K562 (cell line): Measurements from ENCODE around the gene ADGRG1. TPM values are rescaled to one million over a fixed set of nuclear protein-coding genes. Genes with fewer than 3 reads are reported as not detected.

Experiments
- ATAC-seq: fragments of 200-7000 bp; cut with Tn5 transposase; 3 replicates; pipeline ENCODE4 v1.9.1; 2020; ENCODE audit warnings: moderate library complexity
- BruUV-seq: library from RNA; stranded (reverse); fragments of 400-500 nt; replicated peaks from 2 replicates; lab custom pipeline; 2021; lab: Mats Ljungman, UMichigan
- CTCF ChIA-PET: fragments of 300-600 bp; formaldehyde crosslinking; extraction: SDS; loops from one replicate; lab custom pipeline; 2021; ENCODE audit warnings: low intra/inter-chr PET ratio; lab: Yijun Ruan, JAX
- POLR2A ChIA-PET: fragments of 300-600, 350-650 bp; sonication (Branson Sonifier 250); formaldehyde crosslinking; extraction: SDS; loops from one replicate; lab custom pipeline; 2021; ENCODE audit warnings: antibody characterized with exemption, inconsistent platforms; lab: Yijun Ruan, JAX
- DNase-seq, 4 experiments: peaks; one replicate each; pipeline versions ENCODE4 v3.0.0 to v3.0.0-alpha.2; 2011 to 2018; ENCODE audit warnings: low spot score in 3 of 4, mixed read lengths in 3 of 4; ENCODE audit errors: extremely low read depth in 1 of 4
- FAIRE-seq: peaks from 2 replicates; lab custom pipeline; 2011; peaks lifted over from hg19 to GRCh38; lab: Jason Lieb, UNC
- H2AFZ ChIP-seq: 2 replicates; pipeline ENCODE4 v1.6.0; 2011; ENCODE audit warnings: low read depth, low read length, control low read depth, inconsistent platforms
- H3K27ac ChIP-seq: fragments of 200-600 bp; 3 replicates; pipeline ENCODE4 v1.8.0; 2011; ENCODE audit warnings: low read depth, mild to moderate bottlenecking, control low read depth, inconsistent platforms, low read length, moderate library complexity, mixed read lengths; ENCODE audit errors: extremely low read depth
- H3K27me3 ChIP-seq, 2 experiments: fragments of 300-600 bp in 1 of 2; 2 replicates in 1 of 2; 3 replicates in 1 of 2; pipeline versions ENCODE4 v1.6.0 to v1.8.0; 2011; ENCODE audit warnings: inconsistent platforms in 2 of 2, low read length in 2 of 2, mild to moderate bottlenecking in 1 of 2, mixed read lengths in 1 of 2, moderate library complexity in 1 of 2; ENCODE audit not compliant: control insufficient read depth in 2 of 2, insufficient read depth in 2 of 2
- H3K36me3 ChIP-seq: fragments of 300-600 bp; 3 replicates; pipeline ENCODE4 v1.8.0; 2011; ENCODE audit warnings: mild to moderate bottlenecking, low read length, inconsistent platforms; ENCODE audit not compliant: control insufficient read depth, insufficient read depth
- H3K4me1 ChIP-seq, 2 experiments: fragments of 200-600 bp in 1 of 2; replicated peaks in 1 of 2; 2 replicates in 1 of 2; 3 replicates in 1 of 2; pipeline versions ENCODE4 v1.5.1 to v1.8.0; 2011; ENCODE audit warnings: inconsistent platforms in 2 of 2, low read length in 2 of 2, mild to moderate bottlenecking in 1 of 2, mixed read lengths in 1 of 2, moderate library complexity in 1 of 2; ENCODE audit not compliant: control insufficient read depth in 2 of 2, insufficient read depth in 2 of 2
- H3K4me2 ChIP-seq: 2 replicates; pipeline ENCODE4 v1.6.1; 2011; ENCODE audit warnings: low read length, control low read depth, inconsistent platforms, mixed read lengths; ENCODE audit not compliant: insufficient read depth
- H3K4me3 ChIP-seq: fragments of 200-600 bp; sonication (generic), shearing (Covaris generic); 2 replicates; pipeline ENCODE4 v1.5.1; 2016; ENCODE audit warnings: control low read depth, inconsistent platforms
- H3K79me2 ChIP-seq: fragments of 200-600 bp; 3 replicates; pipeline ENCODE4 v1.8.0; 2011; ENCODE audit warnings: low read length, inconsistent platforms; ENCODE audit not compliant: control insufficient read depth, insufficient read depth
- H3K9ac ChIP-seq, 2 experiments: 2 replicates each; pipeline versions ENCODE4 v1.6.0 to v1.6.1; 2011; ENCODE audit warnings: low read depth in 2 of 2, low read length in 2 of 2, control low read depth in 1 of 2, inconsistent platforms in 1 of 2, mild to moderate bottlenecking in 1 of 2, mixed read lengths in 1 of 2; ENCODE audit not compliant: insufficient read depth in 1 of 2
- H3K9me1 ChIP-seq: one replicate; pipeline ENCODE4 v1.6.0; 2011; ENCODE audit warnings: inconsistent platforms, mild to moderate bottlenecking, low read length, moderate library complexity; ENCODE audit not compliant: control insufficient read depth, insufficient read depth
- H3K9me3 ChIP-seq: replicated peaks from 2 replicates; pipeline ENCODE4 v1.5.1; 2011; ENCODE audit warnings: low read depth, low read length, inconsistent platforms; ENCODE audit not compliant: control insufficient read depth, insufficient read depth
- H4K20me1 ChIP-seq: replicated peaks from 2 replicates; pipeline ENCODE4 v1.6.1; 2011; ENCODE audit warnings: low read length, inconsistent platforms, mixed read lengths; ENCODE audit not compliant: control insufficient read depth, insufficient read depth
- ARID3B ChIP-seq: fragments of 250-450 bp; sonication (Bioruptor Pico); IDR thresholded peaks from 2 replicates; pipeline ENCODE4 v1.4.0; 2020; ENCODE audit warnings: borderline replicate concordance
- CHD4 ChIP-seq: fragments of 200-600 bp; sonication (generic); IDR thresholded peaks from 3 replicates; pipeline ENCODE4 v1.6.1; 2012; ENCODE audit warnings: low read depth, mild to moderate bottlenecking, mixed read lengths, low read length, inconsistent platforms; ENCODE audit not compliant: insufficient read depth, insufficient replicate concordance, poor library complexity, severe bottlenecking
- HNRNPLL ChIP-seq: fragments of 200-400 bp; formaldehyde crosslinking; IDR thresholded peaks from 2 replicates; pipeline ENCODE4 v1.6.1; 2017; ENCODE audit warnings: low read length, low read depth, mild to moderate bottlenecking; ENCODE audit not compliant: poor library complexity, severe bottlenecking
- MTA1 ChIP-seq: fragments of 450-650 bp; IDR thresholded peaks from 2 replicates; pipeline ENCODE4 v1.6.1; 2017; ENCODE audit warnings: borderline replicate concordance
- RBFOX2 ChIP-seq: fragments of 200-400 bp; formaldehyde crosslinking; IDR thresholded peaks from 2 replicates; pipeline ENCODE4 v1.6.1; 2017; ENCODE audit warnings: low read depth, mild to moderate bottlenecking, low read length, moderate library complexity
- SMARCB1 ChIP-seq: IDR thresholded peaks from 2 replicates; pipeline ENCODE4 v1.6.1; 2011; ENCODE audit warnings: improper control_type of control experiment, low read depth; ENCODE audit not compliant: insufficient read length
- ZC3H8 ChIP-seq: fragments of 450-650 bp; IDR thresholded peaks from 2 replicates; pipeline ENCODE4 v1.6.1; 2017
- ZKSCAN8 ChIP-seq: fragments of 200-800 bp; sonication (Bioruptor generic); IDR thresholded peaks from 2 replicates; pipeline ENCODE4 v1.6.1; 2016; ENCODE audit warnings: missing genetic modification characterization, missing compliant biosample characterization
- WGBS: fragments of 100-300 bp; shearing (Covaris generic); methylation state at CpG from one replicate; pipeline ENCODE4 v1.1.6; 2016; ENCODE audit warnings: low coverage, mixed read lengths; ENCODE audit not compliant: insufficient coverage; ENCODE audit errors: missing lambda C conversion rate; 5-methylcytosine and 5-hydroxymethylcytosine counted together
- in situ Hi-C: fragments of 300-500 bp; cut with MboI; formaldehyde crosslinking; loops from 4 replicates; pipeline ENCODE4 v1.15.0; 2018; ENCODE audit warnings: inconsistent platforms, mixed read lengths
- intact Hi-C: fragments of 100-400 bp; cut with micrococcal nuclease; formaldehyde crosslinking; loops from 2 replicates; pipeline ENCODE4 v1.14.2; 2022
- polyA plus RNA-seq, 8 experiments: library from polyadenylated mRNA; depleted of rRNA in 4 of 8; stranded (reverse) in 5 of 8; unstranded in 3 of 8; fragments of >200 nt; fragmentation: Nextera tagmentation in 2 of 8; fragmentation: Illumina TruSeq in 1 of 8; extraction: Ambion mirVana in 2 of 8; extraction: Trizol in 1 of 8; gene quantifications; 2 replicates each; pipeline versions ENCODE4 v1.2.1 to v1.2.3, GENCODE V29; 2011 to 2014; ENCODE audit warnings: inconsistent platforms in 1 of 8, missing spikeins in 1 of 8
- total RNA-seq, 7 experiments: library from RNA; depleted of rRNA in 6 of 7; stranded (reverse); fragments of >200 nt in 6 of 7; fragmentation: Illumina TruSeq in 2 of 7; extraction: Trizol in 2 of 7; gene quantifications; 2 replicates each; pipeline versions ENCODE4 v1.2.1 to v1.2.3, GENCODE V29; 2011 to 2021; ENCODE audit warnings: low replicate concordance in 1 of 7

The ADGRG1 gene
- total and polyA plus RNA-seq, 9 of the 15 experiments (the other 6 are each of a cell fraction or from before 2014, with no cell fraction given), result 0.04 to 0.31 (median 0.16) TPM; not detected in 6

DNA sequence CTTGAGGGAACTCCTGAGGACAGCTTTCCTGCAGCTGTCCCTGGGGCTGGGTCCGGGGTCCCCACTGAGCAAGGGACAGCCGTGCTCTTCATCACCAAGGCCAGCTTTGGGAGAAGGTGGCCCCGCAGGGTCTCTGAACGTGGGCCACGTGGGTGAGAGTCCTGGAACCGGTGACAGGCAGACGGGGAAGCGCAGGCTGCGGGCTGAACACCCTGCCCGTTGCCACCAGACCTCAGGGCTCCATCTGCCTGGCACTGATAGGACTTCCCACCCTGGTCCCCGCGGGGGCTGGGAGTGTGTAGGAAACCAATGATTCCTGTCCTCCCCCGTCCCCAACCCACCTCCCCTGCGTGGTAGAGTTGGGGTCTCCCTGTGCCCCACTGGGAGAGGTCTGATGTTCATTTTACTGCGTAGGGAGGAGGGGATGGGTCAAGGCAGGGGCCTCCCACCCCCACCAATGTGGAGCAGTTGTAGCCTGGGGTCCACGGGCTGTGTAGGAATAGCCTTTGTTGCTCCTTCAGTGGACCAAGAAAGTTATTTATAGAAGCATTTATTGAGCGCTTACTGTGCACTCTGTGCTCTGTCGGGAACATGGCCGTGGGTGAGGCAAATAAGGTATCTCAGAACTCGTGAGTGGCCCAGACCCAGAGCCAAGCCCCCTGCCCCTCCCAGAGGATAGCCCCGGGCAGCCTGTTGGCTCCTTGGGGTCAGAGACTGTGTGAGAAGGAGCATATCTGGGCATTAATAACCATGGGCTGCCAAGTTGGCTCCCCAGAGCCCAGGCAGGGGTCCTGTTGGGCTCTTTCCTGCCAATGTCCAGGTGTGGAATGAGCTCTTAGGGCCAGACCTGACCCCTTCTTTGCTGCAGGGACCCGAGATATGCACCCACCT is 1.3 kb downstream of the ADGRG1 start:
- Histone ChIP-seq H3K4me1 (peaks cover 10 to 44% of the 10 kb centered on the region in 2 experiments; a peak in 4 of 5 replicates), H2AFZ (no peak overlapping the region), H3K9me3 (no peaks in the 10 kb centered on the region), H3K9me1 (no peaks in the 10 kb centered on the region), H3K4me3 (no peak overlapping the region), H3K9ac (peak overlapping the region in 1 of 2 experiments; percentile 58; a peak in 2 of 4 replicates), H3K79me2 (no peaks in the 10 kb centered on the region), H3K4me2 (no peak overlapping the region), H3K27me3 (peaks cover 0 to 73% of the 10 kb centered on the region in 2 experiments; a peak in 2 of 5 replicates), H4K20me1 (0 out of 2 replicates have a peak, but pooled peaks cover 6% of the 10 kb centered on the region), H3K27ac (no peak overlapping the region), H3K36me3 (no peaks in the 10 kb centered on the region)
- intact Hi-C loops (no loop called here), in situ Hi-C loops (no loop called here)
- CTCF ChIA-PET, result no interaction called here
- FAIRE-seq (no peak), ATAC-seq (no peak), DNase-seq (peak in 2 of 4 experiments; percentile 35 to 37)
- TF ChIP-seq ZKSCAN8 (CRISPR knock-in tag), result 0 out of 2 replicates have a peak, but pooled peaks have one; percentile 40
- TF ChIP-seq MTA1, result no peak
- no peak for TF ChIP-seq SMARCB1
- TF ChIP-seq CHD4, result no peak
- no peak for TF ChIP-seq HNRNPLL
- no peak for TF ChIP-seq RBFOX2
- no peak for TF ChIP-seq ZC3H8
- no peak for TF ChIP-seq ARID3B (CRISPR knock-in tag)
- POLR2A ChIA-PET, result interaction anchor here (0.6 to 1.6 kb wide), 4 partner anchors 10 to 54 kb away, joined by 3 to 4 read pairs (median 4); no protein-coding TSS in a partner anchor
- BruUV-seq, result no TSS peak
- WGBS, result 5% methylated on average over 20 of the region's 22 CpGs
